ENCODE measurements around the gene NAGK.

The NAGK gene

GRCh38 chr2:71117063-71117462 is 48.6 kb downstream of the NAGK start:
- DNase-seq = no peak

GRCh38 chr2:71120195-71120594 is 51.7 kb downstream of the NAGK start:
- DNase-seq = no peak

- DNase-seq = no peak
Measured at GRCh38 chr2:71121479-71121878, 53.0 kb downstream of the NAGK start.

GRCh38 chr2:71122387-71123298 is 54.2 kb downstream of the NAGK start:
- DNase-seq = no peak

- DNase-seq = no peak
Measured at GRCh38 chr2:71125506-71126294, 57.3 kb downstream of the NAGK start.

GRCh38 chr2:71126957-71127356 is 58.5 kb downstream of the NAGK start:
- no peak for DNase-seq

Measured in kidney glomerular epithelial cell (primary cell).